ENCODE measurements around the gene RPL12. TPM values are rescaled to one million over a fixed set of nuclear protein-coding genes. Genes with fewer than 3 reads are reported as not detected.

RPL12 gene
- total RNA-seq, result 1,000 to 10,000 TPM; 1,573 to 1,585 TPM

DNA sequence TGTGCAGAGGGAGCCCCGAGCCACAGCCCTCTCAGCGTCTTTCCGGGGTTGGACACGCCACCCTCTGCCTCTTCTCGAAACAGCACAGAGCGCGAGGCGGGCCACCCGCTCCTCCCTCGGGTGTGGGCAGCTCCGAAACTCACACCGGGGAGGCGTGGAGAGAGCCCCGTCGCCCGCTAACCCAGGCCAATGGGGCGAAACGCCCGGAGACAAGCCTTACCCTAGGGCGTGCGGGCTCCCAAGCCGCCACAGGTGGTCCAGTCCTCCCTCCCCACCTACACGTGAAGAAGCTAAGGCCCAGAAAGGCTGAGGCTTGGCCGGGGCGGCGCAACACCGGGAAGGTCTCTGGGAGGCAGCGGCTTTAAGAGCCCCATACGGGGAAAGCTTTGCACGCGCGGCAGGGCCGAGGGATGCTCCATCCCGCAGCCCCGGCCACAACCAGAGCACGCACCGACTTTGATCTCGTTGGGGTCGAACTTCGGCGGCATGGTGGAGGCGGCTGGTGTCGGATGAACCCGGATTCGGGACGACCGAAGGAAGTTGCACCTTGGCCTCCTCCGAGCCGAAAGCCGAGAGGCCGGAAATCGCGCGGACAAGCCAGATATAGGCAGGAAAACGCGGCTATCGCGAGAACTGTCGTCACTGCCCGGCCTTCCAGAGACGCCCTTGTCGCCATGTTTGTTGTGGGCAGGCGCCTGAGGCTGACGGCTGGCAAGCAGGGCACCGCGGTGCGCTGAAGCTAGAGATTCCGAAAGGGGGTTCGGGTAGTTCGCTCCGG is at the start of gene RPL12, which contains the start of gene LRSAM1:
TSS of gene RPL12 (minus strand) at position 577 of the 778 bp plus-strand sequence. CDS start at position 488, 89 bp downstream.
TSS of gene LRSAM1 (plus strand) at position 681 of the 778 bp plus-strand sequence. CDS start 3,018 bp downstream, outside the sequence.
- ChIA-PET CTCF (interaction anchor here (0.5 to 1.3 kb wide), 4 partner anchors 54 to 140 kb away, joined by 3 to 4 read pairs (median 3); partner anchors contain the start of gene SLC2A8), POLR2A (interaction anchor here (0.5 to 3.6 kb wide), 11 partner anchors 12 to 465 kb away, joined by 3 to 27 read pairs (median 4); partner anchors contain the start of genes SLC2A8, TOR2A and ZNF79)

DNA sequence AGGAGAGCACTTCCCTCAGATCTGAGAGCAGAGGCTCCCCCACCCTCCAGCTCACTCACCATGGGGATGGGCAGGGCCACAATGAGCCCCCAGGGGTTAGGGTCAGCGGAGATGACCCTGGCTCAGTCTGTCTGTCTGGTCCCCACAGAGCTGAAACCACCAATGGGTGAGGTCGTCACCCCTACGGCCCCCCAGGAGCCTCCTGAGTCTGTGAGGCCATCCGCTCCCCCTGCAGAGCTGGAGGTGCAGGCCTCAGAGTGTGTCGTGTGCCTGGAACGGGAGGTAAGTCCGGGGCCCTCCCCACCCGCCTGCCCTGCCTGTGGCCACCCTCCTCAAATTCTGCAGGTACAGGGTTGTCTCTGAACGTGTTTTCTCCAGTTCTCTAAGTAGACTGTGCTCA is 49.7 kb upstream of the RPL12 start:
- CTCF ChIA-PET, result interaction anchor here (1.3 kb wide), 1 partner anchor 88 kb away, joined by 3 read pairs; no protein-coding TSS in a partner anchor
- POLR2A ChIA-PET, result interaction anchor here (0.7 kb wide), 1 partner anchor 104 kb away, joined by 3 read pairs; no protein-coding TSS in a partner anchor

DNA sequence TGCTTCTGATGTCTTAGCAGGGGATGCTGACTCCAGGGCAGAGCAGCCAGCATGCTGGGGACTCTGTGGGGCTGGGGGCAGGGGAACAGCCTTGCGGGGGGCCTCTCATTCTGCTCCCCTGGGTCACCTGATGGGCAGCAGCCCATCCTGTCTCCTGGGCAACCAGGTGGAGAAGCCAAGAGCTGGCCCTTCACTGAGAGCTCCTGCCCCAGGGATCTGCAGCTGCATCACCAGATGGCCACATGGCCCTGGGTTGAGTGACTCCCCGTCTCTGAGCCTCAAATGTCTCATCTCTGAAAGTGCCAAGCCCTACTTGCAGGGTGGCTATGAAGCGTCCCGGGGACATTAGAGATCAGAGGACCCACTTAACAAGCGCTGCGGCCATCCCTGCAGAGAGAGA is 49.2 kb upstream of the RPL12 start:
- CTCF ChIA-PET, result interaction anchor here (1.3 kb wide), 1 partner anchor 89 kb away, joined by 3 read pairs; no protein-coding TSS in a partner anchor
- POLR2A ChIA-PET, result no interaction called here

DNA sequence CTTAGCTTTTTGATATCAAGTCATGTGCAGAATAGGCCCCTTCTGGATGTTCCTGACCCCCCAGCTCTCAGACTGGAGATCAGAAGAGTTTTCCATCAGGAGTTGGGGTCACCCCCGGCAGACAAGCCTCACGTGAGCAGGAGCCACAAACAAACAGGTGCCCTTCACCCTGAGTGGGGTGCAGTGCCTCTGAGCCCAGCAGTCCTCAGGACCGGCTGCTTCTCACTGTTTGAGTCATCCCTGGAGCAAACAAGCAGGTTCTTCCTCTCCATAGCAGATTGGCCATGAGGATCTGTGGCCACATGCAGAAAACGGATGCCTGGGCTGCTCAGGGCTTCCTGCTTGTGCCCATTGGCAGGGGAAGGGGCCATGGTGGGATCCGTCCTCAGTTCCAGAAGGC is 47.1 kb upstream of the RPL12 start:
- ChIA-PET POLR2A (no interaction called here), CTCF (no interaction called here)

DNA sequence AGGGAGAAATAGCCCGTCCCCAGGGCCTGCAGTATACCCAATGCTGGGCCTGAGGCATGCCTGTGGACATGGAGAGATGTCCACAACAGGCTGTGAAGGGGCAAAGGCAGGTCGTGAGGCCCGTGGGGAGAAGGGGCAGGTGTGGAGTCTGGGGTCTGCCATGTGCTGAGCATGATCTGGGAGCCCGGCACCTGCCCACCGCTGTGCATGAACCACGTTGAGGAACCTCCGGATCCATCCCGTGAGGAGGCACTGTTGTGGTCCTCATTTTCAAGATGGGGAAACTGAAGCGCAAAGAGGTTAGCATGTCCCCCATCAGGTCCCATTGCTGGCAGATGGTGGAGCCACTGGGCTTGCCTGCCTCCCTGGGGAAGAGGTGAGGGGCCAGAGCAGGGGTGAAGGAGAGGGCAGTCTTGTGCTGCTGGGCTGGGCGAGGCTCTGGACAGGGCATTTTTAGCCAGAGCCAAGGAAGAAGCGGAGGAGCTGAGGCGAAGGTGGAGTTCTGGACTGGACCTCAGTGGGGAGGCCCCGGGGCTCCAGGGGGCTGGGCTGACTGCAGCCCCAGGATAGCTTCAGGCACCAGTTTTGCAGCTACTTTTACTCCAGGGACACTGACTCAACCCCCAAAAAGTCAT is 46.6 kb upstream of the RPL12 start:
- ChIA-PET POLR2A (no interaction called here), CTCF (interaction anchor here (1.0 kb wide), 1 partner anchor 92 kb away, joined by 3 read pairs; no protein-coding TSS in a partner anchor)

DNA sequence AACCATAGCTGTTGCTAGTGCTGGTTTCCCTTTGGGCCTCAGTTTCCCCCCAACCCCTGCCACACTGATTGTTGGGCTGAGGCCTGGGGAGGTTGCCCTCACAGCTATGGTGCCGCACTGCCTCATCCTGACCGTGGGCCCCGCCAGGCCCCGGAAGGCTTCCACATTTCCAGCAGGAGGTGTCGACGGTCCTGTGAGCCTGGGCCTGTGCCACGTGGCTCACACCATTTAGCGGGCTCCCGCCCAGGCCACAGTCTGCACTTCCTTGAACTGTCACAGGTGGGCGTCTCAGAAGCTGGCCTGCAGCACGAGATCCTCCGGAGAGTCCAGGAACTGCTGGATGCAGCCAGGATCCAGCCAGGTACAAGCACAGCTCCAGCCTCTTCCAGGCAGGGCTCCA is 45.8 kb upstream of the RPL12 start:
- ChIA-PET POLR2A (no interaction called here), CTCF (interaction anchor here (1.0 kb wide), 1 partner anchor 93 kb away, joined by 3 read pairs; no protein-coding TSS in a partner anchor)

DNA sequence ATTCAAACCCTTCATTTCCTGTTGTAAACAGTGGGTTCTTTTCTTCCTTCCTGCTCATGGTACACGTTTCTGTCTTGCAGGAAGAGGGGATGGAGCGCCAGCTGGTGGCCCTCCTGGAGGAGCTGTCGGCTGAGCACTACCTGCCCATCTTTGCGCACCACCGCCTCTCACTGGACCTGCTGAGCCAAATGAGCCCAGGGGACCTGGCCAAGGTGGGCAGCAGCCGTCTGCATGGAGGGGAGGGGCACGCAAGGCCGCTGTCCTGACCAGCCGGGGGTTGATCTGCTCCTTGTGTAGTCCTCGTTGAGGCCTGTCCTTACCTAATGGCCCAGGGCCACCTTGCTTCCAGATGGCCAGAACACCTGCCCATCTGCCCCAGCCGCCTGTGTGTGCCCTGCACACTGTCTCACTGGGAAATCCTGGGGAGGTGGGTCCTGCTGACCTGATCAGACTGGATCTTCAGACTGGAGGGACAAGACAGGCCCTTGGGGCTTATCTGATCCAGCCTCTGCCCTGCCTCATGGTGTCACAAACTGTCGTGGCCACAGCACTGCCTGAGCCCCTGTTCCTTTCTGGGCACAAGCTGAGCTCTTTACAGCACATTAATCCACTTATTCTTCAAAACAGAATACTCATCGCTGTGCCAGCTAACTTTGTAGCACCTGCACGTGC is 44.8 kb upstream of the RPL12 start:
- CTCF ChIA-PET, result no interaction called here
- POLR2A ChIA-PET, result no interaction called here

DNA sequence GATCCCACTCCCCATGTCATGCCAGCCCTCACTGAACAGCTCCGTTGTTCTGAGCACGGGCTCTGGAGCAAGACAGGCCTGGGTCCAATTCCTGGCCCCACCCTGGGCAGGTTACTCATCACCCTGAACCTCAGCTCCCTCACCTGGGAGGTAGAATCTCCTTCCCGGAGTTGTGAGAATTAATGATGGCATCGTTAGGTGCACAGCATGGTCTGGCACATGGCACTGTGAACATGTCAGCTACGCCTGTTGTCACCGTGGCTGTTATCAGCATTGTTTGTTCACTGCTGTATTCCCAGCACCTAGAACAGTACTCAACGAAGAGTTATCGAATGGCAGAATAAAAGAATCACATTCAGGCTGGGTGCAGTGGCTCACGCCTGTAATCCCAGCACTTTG is 43.1 kb upstream of the RPL12 start:
- CTCF ChIA-PET, result no interaction called here
- POLR2A ChIA-PET, result no interaction called here

DNA sequence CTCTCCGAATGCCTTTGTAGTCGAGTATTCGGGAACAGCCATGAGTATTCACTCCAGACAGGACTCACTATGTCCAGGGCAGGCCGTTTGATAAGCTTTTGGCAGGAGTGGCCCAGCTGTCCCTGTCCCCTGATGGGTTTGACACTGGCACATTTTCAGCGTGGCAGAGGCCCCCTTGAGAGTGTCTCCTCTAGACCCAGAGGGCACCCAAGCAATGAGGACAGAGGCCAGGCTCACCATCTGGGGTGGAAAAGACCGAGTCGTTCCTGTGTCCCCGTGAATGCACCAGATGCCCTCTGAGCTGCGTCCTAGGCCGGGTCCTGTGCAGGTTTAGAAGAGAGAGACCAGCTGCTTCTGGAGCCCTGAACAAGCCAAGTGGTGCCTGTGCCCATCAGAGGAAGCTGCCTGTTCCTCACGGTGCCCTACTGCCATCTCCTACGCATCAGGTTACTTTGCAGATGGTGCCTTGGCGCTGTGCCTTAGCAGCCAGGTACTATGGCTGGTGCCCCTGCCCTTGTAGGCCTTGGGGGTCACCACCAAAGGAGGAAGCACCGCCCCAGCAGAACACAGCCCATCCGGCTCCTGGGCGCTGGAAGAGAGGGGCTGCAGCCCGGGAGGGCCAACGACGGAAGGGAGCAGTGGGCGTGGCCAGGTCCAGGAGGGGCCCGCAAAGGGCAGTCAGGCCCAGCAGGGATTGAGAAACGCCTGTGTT is 42.5 kb upstream of the RPL12 start:
- CTCF ChIA-PET, result no interaction called here
- POLR2A ChIA-PET, result no interaction called here

DNA sequence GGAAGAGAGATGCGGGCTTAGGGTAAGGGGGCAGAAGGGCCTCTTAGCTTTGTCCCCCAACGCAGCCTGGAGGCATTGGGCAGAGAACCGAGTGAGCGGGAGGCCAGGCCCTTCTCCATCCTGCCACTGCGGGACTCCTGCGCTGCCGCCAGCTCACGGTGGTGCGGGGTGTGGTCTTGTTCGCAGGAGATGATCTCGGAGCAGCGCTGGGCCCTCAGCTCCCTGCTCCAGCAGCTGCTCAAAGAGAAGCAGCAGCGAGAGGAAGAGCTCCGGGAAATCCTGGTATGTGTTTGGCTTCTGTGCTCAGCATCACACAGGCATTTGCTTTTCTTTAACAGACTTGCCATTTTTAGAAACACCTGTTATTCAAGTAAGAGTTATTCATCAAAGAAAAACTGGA is 41.4 kb upstream of the RPL12 start:
- ChIA-PET POLR2A (no interaction called here), CTCF (no interaction called here)

DNA sequence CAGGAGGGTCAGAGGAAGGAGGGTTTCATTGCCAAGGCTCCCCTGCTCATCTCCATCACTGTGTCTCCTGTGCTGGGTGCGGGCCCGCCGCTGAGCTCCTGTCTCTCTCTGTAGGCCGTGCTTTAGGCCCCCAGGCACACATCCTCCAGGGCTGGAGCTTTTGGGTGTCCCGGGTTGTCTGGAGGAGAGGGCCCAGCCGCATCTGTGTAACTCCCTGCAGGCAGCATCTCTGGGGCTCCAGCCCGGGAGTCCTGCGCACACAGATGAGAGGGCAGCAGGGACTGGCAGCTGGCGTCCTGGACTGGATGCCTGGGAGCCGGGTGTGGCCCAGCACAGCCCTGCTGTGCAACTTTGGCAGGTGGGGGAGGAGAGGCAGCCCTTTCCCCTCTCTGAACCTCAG is 40.3 kb upstream of the RPL12 start:
- ChIA-PET CTCF (interaction anchor here (1.2 kb wide), 1 partner anchor 14 kb away, joined by 3 read pairs; no protein-coding TSS in a partner anchor), POLR2A (no interaction called here)

DNA sequence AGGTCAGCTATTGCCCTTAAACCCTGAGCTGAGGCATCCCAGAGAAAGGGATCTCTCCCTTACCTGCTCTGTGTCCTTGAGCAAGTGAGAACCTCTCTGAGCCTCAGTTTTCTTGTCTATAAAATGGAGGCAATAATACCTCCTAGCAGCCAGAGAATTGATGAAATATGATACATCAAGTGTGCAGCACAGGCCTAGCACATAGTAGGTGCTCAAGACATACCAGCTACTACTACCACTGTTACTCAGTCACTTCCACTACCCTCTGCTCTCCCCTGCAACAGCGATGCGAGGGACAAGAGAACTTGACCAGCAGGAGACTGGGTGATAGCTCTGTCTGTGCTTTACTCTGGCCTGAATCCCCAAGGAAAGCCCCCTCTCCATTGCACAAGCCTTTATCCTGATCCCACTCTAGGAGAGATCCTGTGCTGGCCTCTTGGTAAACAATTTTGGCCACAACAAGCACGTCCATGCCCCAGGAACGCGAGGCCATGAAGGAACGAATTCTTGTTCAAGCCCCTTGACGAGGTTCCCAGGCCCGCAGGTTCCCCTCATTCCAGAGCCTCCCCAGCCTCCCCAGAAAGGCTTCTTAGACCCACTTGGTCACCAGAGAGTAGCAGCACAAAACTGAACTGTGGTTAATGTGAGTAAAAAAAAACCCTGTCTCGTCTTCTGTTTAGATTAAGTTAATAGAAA is 39.5 kb upstream of the RPL12 start:
- POLR2A ChIA-PET, result no interaction called here
- CTCF ChIA-PET, result interaction anchor here (1.2 kb wide), 1 partner anchor 15 kb away, joined by 3 read pairs; no protein-coding TSS in a partner anchor

DNA sequence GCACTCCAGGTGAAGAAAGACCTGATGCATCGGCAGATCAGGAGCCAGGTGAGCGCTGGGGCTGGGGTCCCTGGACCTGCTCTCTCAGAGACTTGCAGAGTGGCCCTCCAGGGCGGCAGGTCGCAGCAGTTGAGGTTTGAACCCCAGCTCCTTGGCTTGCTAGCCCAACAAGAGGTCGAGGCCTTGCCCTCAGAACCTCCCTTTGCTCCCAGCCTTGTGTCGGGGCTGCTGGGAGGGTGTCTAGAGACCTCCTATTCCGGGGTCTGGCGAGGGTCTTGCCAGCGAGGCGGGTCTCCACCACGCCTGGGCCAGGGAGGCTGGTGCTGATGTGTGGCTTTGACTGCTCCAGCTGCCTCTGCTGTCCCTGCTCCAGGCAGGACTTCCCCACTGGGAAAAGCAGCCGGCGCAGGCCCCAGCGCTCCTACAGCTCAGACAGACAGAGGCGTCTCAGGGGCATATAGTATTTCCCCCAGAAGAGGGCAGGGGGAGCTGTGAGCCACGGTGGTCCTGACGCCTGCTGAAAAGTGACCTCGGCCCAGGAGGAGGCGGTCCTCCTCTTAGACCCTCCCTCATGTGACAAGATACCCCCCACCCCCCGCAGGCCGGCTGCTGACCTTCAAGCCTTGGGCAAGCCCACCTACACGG is 38.4 kb upstream of the RPL12 start:
- POLR2A ChIA-PET, result no interaction called here
- CTCF ChIA-PET, result no interaction called here

DNA sequence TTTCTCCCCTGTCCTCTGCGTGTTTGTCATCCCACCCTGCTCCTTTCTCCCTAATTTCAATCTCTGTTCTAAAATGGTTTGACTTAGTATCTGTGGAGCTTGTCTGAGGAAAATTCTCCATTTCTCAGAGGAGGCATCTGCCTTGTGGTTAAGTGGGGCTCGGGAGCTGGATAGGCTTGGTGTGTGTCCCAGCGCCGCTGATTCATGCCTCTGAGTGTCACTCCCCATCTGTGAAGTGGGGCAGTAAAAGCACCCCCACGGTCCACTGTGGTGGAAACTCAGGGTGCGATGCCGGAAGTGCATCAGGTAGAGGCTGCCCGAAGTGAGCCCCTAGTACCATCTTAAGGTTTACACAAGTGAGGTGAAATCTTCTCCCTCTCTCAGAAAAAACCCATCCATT is 37.7 kb upstream of the RPL12 start:
- ChIA-PET POLR2A (no interaction called here), CTCF (interaction anchor here (0.5 kb wide), 1 partner anchor 84 kb away, joined by 3 read pairs; no protein-coding TSS in a partner anchor)

DNA sequence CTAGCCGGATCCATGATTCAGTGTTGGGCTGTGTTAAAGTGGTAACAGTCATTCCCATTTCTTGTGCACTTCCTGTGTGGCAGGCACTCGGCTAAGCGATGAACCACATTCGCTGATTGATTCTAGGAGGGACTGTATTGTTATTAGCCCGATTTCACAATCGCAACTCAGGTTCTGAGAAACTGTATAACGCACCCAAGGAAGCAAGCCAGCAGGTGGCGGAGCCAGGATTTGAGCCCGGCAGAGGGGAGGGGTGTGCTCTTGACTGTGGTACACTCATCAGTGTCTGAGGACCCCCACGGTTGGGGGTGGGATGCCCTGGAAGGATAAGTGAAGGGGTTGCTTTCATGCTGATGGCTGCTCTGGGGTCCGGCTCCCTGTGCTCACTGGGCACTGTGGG is 34.8 kb upstream of the RPL12 start:
- ChIA-PET CTCF (no interaction called here), POLR2A (no interaction called here)

DNA sequence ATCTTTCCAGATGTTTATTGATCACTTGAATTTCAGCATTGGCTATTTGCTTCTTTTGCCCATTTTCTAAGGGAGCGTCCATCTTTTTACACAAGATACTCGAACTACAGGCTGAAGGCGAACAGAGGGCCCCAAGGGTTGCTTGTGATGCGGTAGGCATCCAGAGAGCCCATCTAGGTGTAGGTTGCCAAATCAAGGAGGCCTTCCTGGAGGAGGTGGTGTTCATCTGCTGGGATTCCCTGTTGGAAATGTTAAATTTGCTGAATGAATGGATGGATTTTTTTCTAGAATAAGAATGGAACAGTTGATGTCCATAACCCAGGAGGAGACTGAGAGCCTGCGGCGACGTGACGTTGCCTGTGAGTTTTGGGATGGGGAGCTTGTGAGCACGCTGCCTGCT is 31.5 kb upstream of the RPL12 start:
- POLR2A ChIA-PET, result no interaction called here
- CTCF ChIA-PET, result no interaction called here

DNA sequence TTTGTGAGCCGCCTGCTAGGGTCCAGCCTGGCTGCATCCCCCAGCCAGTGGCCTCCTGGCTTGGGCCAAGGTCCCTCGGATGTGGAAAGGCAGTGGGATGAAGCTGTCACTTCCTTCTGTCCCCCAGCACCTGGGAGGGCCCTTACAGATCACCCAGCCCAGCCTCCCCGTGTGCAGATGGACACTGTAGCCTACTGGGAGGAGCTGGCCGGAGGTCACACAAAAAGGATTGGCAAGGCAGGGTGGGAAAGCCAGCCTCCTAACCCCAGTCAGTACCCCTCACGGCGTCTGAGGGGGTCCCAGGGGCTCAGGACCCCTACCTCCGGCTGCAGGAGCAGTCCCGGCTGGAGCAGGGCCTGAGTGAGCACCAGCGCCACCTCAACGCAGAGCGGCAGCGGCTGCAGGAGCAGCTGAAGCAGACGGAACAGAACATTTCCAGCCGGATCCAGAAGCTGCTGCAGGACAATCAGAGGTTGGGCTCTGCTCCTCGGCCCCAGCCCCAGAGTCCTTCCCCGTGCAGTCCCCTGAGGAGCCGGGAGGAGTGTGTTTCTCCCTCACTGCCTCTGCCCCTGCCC is 28.4 kb upstream of the RPL12 start:
- ChIA-PET POLR2A (no interaction called here), CTCF (interaction anchor here (0.5 kb wide), 1 partner anchor 506 kb away, joined by 4 read pairs; no protein-coding TSS in a partner anchor)

DNA sequence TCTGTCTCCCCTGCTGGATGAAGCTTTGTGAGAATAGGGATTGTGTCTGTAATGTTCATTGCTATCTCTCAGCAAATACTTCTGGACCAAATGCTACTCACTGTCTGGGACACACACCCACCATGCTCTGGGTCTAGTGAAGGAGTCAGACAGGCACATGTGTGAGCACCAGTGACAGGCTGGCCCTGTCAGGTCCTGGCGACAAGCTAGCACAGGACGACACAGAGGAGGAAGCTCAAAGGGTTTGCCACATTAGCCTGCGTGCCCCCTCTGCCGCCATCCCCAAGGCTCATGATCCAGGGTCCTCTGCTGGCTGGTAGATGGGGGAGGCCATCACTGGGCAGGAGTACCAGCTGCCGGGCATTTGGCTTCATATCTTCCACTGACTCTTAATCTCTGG is 23.4 kb upstream of the RPL12 start:
- ChIA-PET POLR2A (no interaction called here), CTCF (interaction anchor here (1.0 kb wide), 1 partner anchor 19 kb away, joined by 3 read pairs; no protein-coding TSS in a partner anchor)
